GM12864 (cell line): Measurements from ENCODE around the gene PLCB4.

ENCODE experiments used
- DNase-seq: peaks from one replicate; pipeline ENCODE4 v3.0.0-alpha.2; 2011; ENCODE audit warnings: low read depth
- H3K4me3 ChIP-seq: 2 replicates; pipeline ENCODE4 v1.5.1; 2011; ENCODE audit warnings: mild to moderate bottlenecking, low read depth, low read length, control low read depth
- TF ChIP-seq, protein P1 (sequence below): IDR thresholded peaks from 2 replicates; pipeline ENCODE4 v1.5.1; 2011; ENCODE audit warnings: low read depth, mild to moderate bottlenecking, moderate library complexity, low read length, control low read depth, inconsistent platforms; ENCODE audit errors: missing control alignments

Gene PLCB4

DNA sequence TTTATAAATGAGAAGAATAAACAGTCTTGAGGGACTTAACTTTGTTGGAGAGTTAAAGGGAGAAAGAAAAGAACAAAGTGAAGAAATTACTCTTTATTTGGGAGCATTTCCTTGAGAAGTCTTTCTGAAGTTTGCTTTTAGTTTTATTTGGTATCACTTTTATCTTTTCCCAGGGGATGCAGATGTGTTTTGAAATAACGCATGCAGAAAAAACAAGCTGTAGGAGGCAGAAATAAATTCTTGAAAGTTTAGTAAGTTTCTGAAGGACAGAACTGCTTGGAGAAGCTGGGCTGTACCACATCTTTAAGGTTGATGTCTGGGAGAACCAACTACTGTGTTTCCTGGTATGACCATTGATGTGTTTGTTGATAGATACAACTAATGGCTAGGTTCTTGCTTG is 75.0 kb downstream of the PLCB4 start:
- TF ChIP-seq, protein P1, sequence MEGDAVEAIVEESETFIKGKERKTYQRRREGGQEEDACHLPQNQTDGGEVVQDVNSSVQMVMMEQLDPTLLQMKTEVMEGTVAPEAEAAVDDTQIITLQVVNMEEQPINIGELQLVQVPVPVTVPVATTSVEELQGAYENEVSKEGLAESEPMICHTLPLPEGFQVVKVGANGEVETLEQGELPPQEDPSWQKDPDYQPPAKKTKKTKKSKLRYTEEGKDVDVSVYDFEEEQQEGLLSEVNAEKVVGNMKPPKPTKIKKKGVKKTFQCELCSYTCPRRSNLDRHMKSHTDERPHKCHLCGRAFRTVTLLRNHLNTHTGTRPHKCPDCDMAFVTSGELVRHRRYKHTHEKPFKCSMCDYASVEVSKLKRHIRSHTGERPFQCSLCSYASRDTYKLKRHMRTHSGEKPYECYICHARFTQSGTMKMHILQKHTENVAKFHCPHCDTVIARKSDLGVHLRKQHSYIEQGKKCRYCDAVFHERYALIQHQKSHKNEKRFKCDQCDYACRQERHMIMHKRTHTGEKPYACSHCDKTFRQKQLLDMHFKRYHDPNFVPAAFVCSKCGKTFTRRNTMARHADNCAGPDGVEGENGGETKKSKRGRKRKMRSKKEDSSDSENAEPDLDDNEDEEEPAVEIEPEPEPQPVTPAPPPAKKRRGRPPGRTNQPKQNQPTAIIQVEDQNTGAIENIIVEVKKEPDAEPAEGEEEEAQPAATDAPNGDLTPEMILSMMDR, result no peak
- no peak for DNase-seq
- H3K4me3 ChIP-seq, result no peak overlapping the region

DNA sequence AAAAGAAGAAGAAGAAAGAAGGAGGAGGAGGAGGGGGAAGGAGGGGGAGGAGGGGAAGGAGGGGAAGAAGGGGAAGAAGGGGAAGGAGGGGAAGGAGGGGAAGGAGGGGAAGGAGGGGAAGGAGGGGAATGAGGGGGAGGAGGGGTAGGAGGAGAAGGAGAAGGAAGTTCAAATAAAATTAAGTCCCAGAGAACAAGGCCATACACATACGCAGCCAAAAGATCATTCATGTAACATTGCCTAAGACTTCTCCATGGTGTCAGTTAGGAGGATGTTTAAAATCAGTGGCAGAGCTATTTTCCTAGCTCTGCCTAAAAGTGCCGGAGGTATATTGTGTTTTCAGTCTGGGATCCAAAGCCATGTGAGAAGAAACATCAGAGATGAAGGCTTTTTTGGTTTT is 75.8 kb downstream of the PLCB4 start:
- TF ChIP-seq, protein P1, result no peak
- DNase-seq, result no peak
- no peak overlapping the region for H3K4me3 ChIP-seq

DNA sequence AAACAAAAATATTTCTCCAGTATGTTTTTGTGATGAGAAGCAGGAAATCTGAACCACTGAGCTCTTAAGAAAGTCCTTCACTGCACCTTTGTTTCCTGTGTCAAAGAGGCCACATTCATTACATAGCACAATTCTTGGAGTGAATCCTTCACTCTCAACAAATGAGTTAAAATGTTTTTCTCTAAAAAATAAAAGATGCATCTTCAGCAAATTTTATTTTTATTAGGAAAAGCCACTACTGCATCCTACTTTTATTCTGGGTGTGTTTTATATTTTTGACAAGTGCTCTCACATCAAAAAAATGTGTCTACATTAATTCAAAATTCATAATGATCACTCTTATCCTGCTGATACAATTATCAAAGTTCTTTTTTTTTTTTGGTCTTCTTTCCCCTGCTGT is 76.3 kb downstream of the PLCB4 start:
- no peak overlapping the region for H3K4me3 ChIP-seq
- TF ChIP-seq, protein P1, result no peak
- no peak for DNase-seq

DNA sequence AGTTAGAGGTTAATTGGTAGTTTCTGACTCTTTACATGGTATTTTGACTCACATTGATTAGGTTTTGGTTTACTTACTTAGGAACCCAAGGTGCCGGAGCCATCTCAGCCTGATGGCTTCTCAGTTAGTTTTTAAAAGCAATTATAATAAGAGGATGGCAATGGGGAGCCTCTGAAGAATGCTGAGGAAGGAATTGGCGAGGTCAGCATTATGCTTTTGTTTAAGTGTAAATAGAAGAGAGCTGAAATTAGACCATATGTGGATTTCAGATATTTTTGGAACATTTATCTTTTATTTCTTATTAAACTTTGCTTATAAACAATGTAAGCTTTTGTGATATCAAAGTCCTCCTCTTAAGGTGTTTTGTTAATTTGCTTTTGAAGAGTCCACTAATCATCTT is 77.8 kb downstream of the PLCB4 start:
- H3K4me3 ChIP-seq, result no peak overlapping the region
- DNase-seq, result no peak
- TF ChIP-seq, protein P1, result no peak

DNA sequence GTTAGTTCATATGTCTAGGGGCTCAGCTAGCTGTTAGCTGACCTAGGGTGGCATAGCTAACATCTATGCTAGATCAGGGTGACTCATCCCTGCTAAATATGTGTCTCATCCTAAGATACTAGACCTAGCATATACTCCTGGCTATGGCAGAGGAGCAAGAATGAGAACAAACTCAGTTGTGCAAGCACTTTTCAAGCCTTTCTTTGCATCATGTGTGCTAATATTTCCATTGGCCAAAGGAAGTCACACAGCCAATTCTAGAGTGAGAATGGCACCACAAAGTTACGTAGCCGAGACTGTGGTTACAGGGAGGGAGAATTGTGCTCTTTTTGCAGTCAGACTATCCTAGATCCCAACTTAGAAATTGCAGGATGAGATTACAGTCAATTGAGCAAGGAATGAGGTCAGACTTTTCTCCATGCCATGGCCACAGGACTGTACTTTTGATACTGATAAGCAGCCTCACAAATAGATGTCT is 78.7 kb downstream of the PLCB4 start:
- TF ChIP-seq, protein P1, result no peak
- DNase-seq, result no peak
- H3K4me3 ChIP-seq, result no peak overlapping the region

DNA sequence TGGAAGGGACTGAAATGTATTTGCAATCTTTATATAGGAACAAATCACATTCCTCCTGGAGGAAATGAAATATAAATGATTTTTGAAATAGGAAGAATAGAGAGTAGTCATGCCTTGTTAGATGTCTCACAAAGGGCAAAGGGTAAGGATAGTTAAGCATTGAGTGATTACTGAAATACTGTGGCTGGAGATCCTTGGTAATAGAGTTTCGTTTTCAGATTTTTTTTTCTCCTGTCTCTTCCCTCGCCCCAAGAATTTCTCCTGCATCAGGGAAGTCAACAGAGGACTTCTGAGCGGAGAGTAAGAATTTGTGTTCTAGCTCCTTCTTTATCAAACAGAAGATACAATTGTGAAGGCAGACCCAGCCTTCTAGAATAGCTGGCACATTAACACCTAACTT is 79.4 kb downstream of the PLCB4 start:
- H3K4me3 ChIP-seq, result no peak overlapping the region
- no peak for DNase-seq
- TF ChIP-seq, protein P1, result no peak

DNA sequence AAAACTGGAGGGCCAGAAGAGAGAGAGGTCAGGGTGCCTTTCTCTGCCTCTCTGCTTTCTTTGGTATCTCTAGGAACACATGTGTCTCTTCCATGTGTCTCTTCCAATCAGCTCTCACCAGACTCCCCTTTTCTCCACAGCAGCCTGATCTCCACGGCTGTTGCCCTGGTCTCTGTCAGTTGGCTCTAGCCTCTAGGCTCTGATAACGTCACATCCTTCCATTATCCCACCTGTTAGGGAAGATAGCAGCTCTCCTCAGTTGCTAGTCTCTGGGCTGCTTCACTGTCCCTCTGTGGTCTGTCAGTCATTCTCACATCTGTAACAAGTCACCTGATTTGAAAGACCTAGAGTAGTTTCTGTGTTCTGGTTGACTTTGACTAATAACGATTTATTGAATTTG is 80.2 kb downstream of the PLCB4 start:
- TF ChIP-seq, protein P1, result no peak
- H3K4me3 ChIP-seq, result no peak overlapping the region
- no peak for DNase-seq
